A549 (cell line): Measurements from ENCODE around the gene FGFR2.

ENCODE experiments used
- BHLHE40 ChIP-seq: IDR thresholded peaks from 2 replicates; pipeline ENCODE4 v1.6.1; 2012; ENCODE audit warnings: low read depth, low read length, inconsistent platforms
- CEBPB ChIP-seq, 2 experiments: fragments of >200 bp in 1 of 2; sonication (Bioruptor Twin) in 1 of 2; formaldehyde crosslinking in 1 of 2; IDR thresholded peaks; 2 replicates each; pipeline ENCODE4 v1.6.1; 2012 to 2016
- CHD2 ChIP-seq: fragments of 150-350 bp; IDR thresholded peaks from 2 replicates; pipeline ENCODE4 v1.6.1; 2014; ENCODE audit warnings: low read length; ENCODE audit not compliant: partially characterized antibody
- POLR2A ChIP-seq: IDR thresholded peaks from 2 replicates; pipeline ENCODE4 v1.6.1; 2012; ENCODE audit warnings: mild to moderate bottlenecking, low read length
- RAD21 ChIP-seq, 2 experiments: fragments of >200 bp in 1 of 2; sonication (Bioruptor Twin) in 1 of 2; formaldehyde crosslinking in 1 of 2; IDR thresholded peaks in 1 of 2; conservative IDR thresholded peaks in 1 of 2; 2 replicates in 1 of 2; 3 replicates in 1 of 2; pipeline ENCODE4 v1.6.1; 2012 to 2018; ENCODE audit warnings: inconsistent platforms in 1 of 2
- TF ChIP-seq, protein P1 (sequence below): fragments of 250-450 bp; sonication (Bioruptor Pico); IDR thresholded peaks from 2 replicates; pipeline ENCODE4 v1.5.0; 2020; ENCODE audit warnings: low read depth, mild to moderate bottlenecking, moderate library complexity
- TF ChIP-seq, protein P2 (sequence below): fragments of >200 bp; sonication (Bioruptor Twin); formaldehyde crosslinking; IDR thresholded peaks from 3 replicates; pipeline ENCODE4 v1.5.1; 2016

- TF ChIP-seq POLR2A (no peak), BHLHE40 (no peak), CHD2 (no peak), CEBPB (IDR thresholded peaks at IDR 0.05) (no peak), RAD21 (conservative IDR thresholded peaks at IDR 0.05 in 1 of 2, IDR thresholded peaks at IDR 0.05 in 1 of 2) (no peak)
- TF ChIP-seq, protein P1, sequence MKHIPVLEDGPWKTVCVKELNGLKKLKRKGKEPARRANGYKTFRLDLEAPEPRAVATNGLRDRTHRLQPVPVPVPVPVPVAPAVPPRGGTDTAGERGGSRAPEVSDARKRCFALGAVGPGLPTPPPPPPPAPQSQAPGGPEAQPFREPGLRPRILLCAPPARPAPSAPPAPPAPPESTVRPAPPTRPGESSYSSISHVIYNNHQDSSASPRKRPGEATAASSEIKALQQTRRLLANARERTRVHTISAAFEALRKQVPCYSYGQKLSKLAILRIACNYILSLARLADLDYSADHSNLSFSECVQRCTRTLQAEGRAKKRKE (CRISPR knock-in tag), result no peak
- TF ChIP-seq, protein P2, sequence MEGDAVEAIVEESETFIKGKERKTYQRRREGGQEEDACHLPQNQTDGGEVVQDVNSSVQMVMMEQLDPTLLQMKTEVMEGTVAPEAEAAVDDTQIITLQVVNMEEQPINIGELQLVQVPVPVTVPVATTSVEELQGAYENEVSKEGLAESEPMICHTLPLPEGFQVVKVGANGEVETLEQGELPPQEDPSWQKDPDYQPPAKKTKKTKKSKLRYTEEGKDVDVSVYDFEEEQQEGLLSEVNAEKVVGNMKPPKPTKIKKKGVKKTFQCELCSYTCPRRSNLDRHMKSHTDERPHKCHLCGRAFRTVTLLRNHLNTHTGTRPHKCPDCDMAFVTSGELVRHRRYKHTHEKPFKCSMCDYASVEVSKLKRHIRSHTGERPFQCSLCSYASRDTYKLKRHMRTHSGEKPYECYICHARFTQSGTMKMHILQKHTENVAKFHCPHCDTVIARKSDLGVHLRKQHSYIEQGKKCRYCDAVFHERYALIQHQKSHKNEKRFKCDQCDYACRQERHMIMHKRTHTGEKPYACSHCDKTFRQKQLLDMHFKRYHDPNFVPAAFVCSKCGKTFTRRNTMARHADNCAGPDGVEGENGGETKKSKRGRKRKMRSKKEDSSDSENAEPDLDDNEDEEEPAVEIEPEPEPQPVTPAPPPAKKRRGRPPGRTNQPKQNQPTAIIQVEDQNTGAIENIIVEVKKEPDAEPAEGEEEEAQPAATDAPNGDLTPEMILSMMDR, result no peak
Measured at GRCh38 chr10:121601458-121601857, 3.2 kb upstream of the FGFR2 start.
